Raji (cell line): ENCODE results near the gene KRT72.

Experiments
- POLR2A ChIP-seq: IDR thresholded peaks from 2 replicates; pipeline ENCODE4 v1.6.1; 2011; ENCODE audit warnings: low read depth, low read length, control low read depth; ENCODE audit not compliant: insufficient read depth

The KRT72 gene

DNA sequence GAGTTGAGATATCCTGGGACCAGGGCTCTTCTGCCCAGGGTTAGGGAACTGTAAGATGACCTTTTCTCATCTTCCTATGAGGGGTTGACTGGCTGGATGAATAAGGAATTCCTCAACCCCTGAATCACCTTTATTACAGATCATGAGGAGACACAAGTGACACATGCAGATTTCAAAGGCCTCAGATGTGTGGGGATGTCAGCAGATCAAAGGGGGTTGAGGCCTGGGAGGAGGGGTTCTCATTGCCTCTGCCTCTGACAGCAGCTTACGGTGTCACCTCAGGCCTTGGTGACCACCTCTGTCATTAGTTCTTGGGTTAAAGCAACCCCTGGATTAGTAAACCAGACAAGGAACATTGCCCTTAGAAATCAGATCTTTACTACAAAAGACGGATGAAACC is 2.1 kb upstream of the KRT72 start:
- no peak for TF ChIP-seq POLR2A

GRCh38 chr12:52602552-52602951 is 1.3 kb upstream of the KRT72 start:
- TF ChIP-seq POLR2A = no peak

- TF ChIP-seq POLR2A = no peak
These were observed 408 bp upstream of the KRT72 start for GRCh38 chr12:52601671-52602070.

DNA sequence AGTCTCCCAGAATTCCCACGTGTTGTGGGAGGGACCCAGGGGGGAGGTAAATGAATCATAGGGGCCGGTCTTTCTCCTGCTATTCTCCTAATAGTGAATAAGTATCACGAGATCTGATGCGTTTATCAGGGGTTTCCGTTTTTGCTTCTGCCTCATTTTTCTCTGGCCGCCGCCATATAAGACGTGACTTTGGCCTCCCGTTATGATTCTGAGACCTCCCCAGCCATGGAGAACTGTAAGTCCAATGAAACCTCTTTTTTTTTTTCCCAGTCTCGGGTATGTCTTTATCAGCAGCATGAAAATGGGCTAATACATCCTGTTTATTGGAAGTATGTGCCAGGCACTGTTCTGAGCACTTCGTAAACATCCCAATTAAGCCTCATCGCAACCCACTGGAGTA is 788 bp downstream of the KRT72 start:
- TF ChIP-seq POLR2A = no peak

GRCh38 chr12:52600071-52600470 is 1.2 kb downstream of the KRT72 start:
- TF ChIP-seq POLR2A = no peak

DNA sequence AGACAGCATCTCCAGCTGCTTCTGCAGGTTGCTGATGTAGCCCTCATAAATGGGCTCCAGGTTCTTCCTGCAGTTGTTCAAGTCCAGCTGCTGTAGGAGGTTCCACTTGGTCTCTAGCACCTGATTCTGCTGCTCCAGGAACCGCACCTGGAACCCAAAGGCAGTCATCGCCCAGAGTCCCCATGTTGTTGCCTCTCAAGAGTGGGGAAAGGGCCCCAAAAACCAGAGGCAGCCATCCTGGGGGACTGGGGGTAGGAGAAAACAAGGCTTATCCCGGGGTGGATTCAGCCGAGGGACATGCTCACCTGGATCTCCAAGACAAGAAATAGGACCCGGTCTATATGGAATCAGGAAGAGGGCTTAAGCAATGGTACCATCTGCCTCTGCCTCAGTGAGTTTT is 2.3 kb downstream of the KRT72 start:
- TF ChIP-seq POLR2A = no peak

DNA sequence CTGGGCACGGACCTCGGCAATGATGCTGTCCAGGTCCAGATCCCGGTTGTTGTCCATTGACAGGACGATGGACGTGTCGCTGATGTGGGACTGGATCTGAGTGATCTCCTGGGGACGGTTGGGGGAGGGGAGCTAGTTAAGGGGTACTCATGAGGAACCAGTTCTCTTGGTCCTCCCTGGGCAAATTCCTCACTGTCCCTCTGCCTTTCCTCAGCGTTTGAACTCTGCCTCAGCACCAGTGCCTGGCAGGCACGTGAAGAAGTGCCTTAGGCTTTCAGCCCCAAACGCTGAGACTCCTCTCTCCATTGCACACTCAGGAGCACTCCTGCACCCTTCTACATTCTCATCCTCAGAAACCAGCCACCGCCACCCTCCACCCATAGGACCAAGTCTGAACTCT is 9.7 kb downstream of the KRT72 start:
- TF ChIP-seq POLR2A = no peak

DNA sequence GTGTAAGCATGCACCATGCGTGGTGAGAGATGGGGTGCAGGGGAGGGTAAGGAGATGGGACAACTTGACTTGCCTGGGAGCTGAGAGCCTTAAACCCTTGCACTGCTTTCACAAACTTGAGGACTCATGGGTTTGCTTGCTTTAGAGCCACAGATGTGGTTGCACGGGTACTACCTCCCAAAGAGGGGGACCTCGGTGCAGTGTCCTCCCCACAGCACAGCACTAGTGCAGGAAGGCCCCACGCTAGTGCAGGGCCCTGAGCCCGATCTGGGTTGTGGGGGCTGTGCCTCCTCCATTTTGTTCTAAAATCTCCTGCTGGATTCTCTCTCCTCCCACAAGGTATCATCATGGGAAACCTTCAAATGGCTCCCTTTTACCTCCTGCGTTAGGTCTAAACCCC is 11.2 kb downstream of the KRT72 start:
- TF ChIP-seq POLR2A = no peak

- TF ChIP-seq POLR2A = no peak
These were observed 13.7 kb downstream of the KRT72 start for GRCh38 chr12:52587563-52587962.

DNA sequence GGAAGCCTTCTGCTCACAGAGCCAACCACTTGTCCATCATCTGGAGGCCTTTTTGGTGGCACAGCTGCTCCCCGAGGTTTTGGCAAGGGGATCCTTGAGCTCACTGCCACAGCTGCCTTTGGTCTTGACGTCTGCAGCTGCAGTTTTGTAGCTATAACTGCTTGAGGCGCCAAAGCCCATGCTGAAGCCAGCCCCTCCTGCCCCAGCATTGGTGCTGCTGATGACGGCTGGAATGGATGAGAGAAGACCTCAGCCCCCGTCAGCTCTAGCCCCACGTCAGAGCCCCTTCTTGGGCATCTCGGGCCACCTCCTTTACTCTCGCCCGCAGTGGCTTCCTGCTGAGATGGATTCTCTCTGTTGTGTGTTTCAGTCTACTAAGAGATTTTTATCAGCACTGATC is 15.3 kb downstream of the KRT72 start:
- no peak for TF ChIP-seq POLR2A

- TF ChIP-seq POLR2A = no peak
These were observed 16.2 kb downstream of the KRT72 start for GRCh38 chr12:52585066-52585465.

DNA sequence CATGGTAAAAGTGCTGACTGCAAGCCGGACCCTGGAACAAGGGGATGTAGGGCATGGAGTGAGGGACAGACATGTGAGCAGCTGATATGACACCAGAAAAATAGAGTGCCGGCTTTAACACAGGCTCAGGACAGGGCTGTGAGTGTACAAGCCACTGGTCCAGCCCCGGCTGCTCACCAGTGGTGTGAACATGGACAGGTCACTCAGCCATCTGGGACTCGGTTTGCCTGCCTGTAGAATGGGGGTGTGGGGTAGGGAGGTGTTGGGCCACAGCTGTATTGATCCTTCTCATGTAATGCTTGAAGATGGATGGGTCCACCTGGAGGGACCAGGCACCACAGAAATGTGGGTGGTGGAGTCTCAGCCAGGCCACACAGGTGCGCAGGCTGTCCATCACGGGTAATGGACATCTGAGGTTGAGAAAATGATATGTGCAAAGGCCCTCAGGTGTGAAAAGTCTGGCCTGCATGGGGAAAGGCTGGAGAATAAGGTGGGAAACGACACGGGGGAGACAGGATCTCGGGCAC is 17.0 kb downstream of the KRT72 start:
- no peak for TF ChIP-seq POLR2A

- TF ChIP-seq POLR2A = no peak
These were observed 18.2 kb downstream of the KRT72 start for GRCh38 chr12:52582971-52583456.

- no peak for TF ChIP-seq POLR2A
These were observed 18.8 kb downstream of the KRT72 start for GRCh38 chr12:52582486-52582885.

- TF ChIP-seq POLR2A = no peak
These were observed 19.8 kb downstream of the KRT72 start for GRCh38 chr12:52581481-52581880.

DNA sequence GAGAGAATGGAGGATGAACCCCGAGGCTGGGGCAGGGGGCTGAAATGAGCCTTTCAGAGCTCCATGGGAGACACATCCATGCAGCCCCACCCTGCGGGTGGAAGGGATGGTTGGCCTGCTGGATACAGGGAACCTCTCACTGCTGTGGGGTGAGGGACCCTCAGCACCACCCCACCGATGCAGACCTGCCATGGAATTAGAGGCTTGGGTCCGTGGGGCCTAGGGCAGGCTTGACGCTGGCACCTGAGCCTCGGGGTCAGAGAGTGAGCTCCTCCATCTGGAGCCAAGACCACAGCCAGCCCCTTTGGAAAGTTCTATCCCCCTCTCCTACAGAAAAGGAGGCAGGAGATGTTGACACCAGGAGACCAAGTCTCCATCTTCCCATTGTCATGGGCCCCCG is 20.2 kb downstream of the KRT72 start:
- no peak for TF ChIP-seq POLR2A

DNA sequence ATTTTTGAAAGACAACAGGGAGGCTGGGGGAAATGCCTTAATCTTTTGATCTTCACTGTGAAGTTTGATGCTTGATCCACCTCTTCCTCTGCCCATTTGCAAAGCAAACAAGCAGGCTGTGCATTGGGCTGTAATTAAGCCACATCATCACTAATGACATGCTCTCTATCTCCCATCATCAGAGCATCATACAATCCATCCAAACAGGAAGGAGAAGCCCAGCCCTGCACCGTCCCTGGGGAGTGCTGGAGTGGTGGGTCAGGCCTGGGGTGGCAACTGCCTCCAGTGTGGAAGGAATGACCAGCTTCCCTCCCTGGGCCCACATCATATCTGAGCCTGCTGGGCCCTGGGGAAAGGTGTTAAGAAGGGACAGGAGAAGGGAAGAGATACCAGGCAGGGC is 20.8 kb downstream of the KRT72 start:
- TF ChIP-seq POLR2A = no peak
